Peyer's patch (tissue), 4 donors: ENCODE results near the gene SNCG.

ENCODE experiments used
- CTCF ChIP-seq, 6 experiments: fragments of 450-650 bp in 4 of 6; fragments of 200-600 bp in 2 of 6; sonication (generic) in 1 of 6; IDR thresholded peaks; one replicate each; pipeline ENCODE4 v1.5.1; 2017 to 2019; ENCODE audit warnings: antibody characterized with exemption in 6 of 6, mild to moderate bottlenecking in 3 of 6, moderate library complexity in 1 of 6
- POLR2A ChIP-seq, 2 donors: fragments of 450-650 bp; IDR thresholded peaks; one replicate each; pipeline ENCODE4 v1.5.1; 2017; ENCODE audit warnings: antibody characterized with exemption in 2 of 2, mild to moderate bottlenecking in 2 of 2, moderate library complexity in 2 of 2

GRCh38 chr10:86981716-86982115 is 23.3 kb downstream of the SNCG start:
- TF ChIP-seq POLR2A (IDR thresholded peaks at IDR 0.05), result no peak
- no peak for TF ChIP-seq CTCF (IDR thresholded peaks at IDR 0.05)
